HG03521 (cell line): Measurements from ENCODE around the gene MYCBP2.
"Not testable (repeated sequence)": the region's sequence is repeated elsewhere in the genome, so short reads cannot be mapped to it uniquely, and the experiment has no call there.

Source experiments
- ATAC-seq: cut with Tn5 transposase; IDR thresholded peaks from one replicate; pipeline ENCODE4 v1.9.1; 2021; ENCODE audit warnings: mild to moderate bottlenecking, moderate library complexity; ENCODE audit not compliant: unreplicated experiment

Gene MYCBP2

DNA sequence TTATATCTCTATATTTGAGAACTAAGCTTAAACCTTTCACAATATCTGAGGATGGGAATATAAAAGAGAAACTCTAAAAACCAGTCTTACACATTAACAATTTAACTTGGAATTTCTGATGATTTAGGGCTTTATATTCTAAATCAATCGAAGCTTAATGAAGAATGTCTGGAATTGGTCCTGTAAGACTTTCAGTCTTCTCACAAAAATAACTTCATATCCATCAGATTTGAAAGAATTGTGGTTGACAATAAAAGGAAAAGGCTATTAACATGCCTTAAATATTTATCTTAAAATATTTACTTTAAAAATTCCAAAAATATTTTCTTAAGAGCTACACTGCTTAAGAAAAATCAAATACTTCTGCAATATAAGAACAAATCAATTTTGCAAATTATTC, 27.3 kb downstream of the MYCBP2 start:
- ATAC-seq, result no peak

DNA sequence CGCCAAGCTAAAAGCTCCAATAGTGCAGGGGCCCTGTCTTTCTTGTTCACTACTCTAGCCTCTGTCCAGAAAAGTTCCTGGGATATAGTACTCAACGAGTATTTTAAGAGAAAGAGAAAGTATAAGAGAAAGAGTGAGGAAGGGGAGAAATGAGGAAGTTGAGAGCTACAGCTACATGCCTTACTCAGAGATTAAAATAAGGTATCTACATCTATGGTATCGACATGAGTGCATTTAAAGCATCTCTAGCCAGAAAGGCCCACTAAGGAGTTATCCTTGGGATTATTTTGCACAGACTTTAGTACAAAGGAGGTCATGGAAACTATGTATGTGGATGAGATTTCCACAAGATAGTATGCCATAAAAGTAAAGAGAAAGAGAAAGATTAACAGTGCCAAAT, 28.5 kb downstream of the MYCBP2 start:
- ATAC-seq, result peak; percentile 76

DNA sequence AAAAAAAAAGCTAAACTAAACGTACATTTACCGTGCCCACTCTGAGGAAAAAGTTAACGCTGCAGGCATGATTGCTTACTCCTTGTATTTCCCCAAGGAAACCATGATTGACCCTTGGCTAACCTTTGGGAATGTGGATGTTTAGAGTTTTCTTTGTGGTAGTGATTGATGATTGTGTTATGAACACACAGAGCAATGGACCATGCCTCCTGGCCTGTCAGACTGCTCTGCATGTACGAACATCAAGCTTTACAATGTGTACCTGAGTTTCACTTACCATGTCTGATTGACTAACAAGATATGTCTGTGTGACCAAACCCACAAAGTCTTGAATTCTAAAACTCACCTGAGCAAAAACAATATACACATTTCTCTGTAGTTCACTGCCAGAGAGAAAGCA, 35.1 kb downstream of the MYCBP2 start:
- no peak for ATAC-seq

DNA sequence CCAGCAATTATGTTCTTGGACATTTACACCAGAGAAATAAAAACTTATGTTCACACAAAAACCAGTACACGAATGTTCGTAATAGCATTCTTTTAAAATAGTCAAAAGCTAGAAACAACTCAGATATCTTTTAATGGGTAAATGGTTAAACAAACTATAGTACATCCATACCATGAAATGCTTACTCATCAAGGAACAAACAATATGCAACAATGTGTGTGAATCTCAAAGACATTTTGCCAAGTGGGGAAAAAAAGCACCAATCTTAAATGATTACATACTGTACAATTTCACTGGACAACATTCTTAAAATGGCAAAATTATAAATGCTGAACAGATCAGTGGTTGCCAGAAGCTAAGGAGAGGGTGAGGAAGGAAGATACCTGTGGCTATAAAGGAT, 36.6 kb downstream of the MYCBP2 start:
- ATAC-seq, result no peak

DNA sequence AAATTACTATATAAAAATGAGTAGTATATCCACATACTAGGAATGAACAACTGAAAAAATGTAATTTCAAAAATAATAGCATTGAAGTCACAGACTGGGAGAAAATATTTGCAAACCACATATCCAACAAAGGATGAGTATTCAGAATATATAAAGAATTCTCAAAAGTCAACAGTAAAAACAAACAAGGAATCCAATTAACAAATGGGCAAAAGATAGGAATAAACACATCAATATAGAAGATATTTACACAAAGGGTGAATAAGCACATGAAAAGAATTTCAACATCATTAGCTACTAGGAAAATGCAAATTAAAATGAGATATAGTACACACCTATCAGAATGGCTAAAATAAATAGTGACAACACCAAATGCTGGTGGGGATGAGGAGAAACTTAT, 37.0 kb downstream of the MYCBP2 start:
- no peak for ATAC-seq

DNA sequence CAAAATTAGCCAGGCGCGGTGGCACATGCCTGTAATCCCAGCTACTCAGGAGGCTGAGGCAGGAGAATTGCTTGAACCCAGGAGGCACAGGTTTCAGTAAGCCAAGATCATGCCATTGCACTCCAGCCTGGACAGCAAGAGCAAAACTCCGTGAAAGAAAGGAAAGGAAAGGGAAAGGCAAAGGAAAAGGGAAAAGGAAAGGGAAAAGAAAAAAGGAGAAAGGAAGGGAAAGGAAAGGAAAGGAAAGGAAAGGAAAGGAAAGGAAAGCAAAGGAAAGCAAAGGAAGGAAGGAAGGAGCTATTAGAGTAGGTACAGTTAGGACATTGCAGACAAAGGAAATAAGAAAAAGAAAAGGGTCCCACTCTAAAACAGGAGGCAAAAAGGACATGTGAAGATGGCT, 41.3 kb downstream of the MYCBP2 start:
- ATAC-seq, result not testable (repeated sequence)

DNA sequence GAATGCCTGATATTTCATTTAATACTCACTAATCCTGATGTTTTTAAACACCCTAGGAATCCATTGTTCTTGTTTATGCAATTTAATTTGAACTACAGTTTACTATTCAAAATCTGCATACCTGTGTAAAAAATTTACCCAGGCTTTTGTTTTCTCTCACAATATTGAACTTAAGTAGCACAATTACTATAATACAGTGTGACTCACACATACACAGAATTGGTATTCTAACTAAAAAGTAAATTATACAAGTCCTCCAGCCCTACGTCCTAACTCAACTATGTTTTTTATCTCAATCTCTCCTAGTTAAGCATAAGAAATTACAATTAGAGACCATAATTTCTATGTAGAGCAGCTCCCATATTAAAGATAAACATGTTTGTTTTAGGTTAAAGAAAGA, 41.8 kb downstream of the MYCBP2 start:
- ATAC-seq, result no peak

DNA sequence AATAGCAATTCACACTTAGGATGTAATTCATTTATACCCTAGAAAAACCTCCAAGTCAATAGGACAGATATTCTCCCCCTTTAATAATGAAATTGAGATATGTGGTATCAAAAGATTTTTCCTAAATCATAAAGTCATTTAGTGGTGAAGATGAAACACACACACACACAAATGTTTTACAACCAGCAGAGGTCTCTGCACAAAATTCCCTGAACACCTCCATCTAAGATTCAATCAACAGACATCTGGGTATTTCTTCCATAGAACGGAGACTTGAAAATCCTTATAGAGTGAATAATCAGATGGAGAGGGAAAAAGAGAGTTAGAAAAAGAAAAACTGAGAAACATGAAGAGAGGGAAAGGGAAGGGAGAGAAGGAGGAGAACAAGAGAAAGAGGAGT, 52.8 kb downstream of the MYCBP2 start:
- ATAC-seq, result no peak

DNA sequence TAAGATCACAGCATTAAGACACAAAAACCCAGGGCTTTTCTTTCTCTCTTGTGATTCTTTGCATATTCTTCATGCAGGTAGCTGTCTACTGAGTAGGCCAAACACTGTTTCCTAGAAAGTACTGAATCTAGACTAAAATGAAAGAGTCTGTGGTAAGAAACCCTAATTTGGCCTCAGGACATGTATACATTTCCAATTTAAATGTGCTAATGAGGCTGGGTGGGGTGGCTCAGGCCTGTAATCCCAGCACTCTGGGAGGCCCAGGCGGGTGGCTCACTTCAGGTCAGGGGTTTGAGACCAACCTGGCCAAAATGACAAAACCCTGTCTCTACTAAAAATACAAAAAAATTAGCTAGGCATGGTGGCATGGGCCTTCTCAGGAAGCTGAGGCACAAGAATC, 57.8 kb downstream of the MYCBP2 start:
- no peak for ATAC-seq

DNA sequence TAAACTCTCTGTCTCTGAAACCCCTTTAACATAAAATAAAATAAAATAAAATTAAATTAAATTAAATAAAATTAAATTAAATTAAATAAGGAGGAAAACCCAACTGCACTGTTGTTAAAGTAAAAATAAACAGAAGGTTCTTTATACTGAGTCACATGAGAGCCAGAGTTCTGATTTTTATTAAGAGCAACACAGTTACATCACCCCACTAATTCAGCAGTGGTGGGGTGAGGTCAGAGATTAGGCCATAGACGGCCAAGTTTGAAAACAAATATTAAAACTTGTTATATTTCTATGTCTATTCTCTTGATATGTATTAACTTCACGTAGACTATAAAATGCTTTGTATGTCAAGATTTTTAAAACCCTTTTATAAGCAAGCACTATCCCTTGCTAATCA, 59.5 kb downstream of the MYCBP2 start:
- no peak for ATAC-seq

DNA sequence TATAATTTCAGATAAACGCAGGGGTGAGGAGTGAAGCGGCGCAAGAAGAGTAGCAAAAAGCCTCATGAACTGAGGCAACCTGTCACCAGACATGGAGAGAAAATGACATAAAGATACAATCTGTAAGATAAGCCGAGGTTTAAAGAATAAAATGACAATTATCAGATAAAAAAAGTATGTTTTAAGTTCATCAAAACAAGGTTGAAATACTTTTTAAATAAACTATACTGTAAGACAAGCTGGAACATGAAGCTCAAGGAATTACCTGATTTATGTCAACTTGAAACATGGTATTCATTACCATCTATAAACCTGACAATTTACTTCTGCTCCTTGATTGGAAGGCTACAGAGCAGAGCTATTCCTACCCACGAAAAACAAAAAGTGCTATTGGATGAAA, 61.6 kb downstream of the MYCBP2 start:
- no peak for ATAC-seq

DNA sequence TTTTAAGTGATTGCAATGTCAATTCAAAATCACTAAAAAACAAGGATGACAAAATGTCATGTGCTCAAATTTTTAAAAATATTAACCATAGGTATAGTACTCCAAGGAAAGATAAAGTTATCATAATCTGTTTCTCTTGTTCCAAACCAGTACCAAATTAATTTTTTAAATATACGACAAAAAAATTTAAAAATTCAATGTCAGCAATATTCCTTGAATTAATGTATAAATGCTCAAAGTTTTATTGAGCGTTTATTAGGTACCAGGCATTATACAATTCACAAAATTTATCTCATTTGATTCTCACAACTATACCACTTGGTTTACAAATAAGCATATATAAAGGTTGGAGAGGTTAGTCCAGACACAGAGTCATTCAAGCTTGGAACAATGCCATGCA, 64.7 kb downstream of the MYCBP2 start:
- ATAC-seq, result no peak

DNA sequence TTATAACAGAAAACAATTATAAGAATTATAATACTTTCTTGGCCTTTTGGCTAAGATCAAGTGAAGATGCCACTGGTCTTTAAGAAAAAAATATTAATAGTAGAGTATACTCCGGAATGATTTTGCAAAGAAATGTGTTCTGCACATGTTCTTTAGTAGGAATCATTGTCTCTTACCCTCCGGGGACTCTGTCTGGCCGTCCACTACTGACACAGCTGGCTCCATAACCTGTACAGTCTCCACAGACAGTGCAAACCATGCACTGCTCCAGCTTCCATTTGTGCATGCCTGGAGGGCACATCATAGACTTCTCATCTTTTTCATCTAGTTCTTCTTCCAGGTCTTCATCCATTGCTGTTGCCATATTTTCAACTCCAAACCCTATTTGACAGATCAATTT, 75.9 kb downstream of the MYCBP2 start:
- ATAC-seq, result no peak

DNA sequence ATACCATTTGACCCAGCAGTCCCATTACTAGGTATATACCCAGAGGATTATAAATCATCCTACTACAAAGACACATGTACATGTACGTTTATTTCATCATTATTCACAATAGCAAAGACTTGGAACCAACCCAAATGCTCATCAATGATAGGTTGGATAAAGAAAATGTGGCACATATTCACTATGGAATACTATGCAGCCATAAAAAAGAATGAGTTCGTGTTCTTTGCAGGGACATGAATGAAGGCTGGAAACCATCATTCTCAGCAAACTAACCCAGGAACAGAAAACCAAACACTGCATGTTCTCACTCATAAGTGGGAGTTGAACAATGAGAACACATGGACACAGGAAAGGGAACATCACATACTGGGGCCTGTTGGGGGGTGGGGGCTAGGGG, 81.7 kb downstream of the MYCBP2 start:
- not testable (repeated sequence) for ATAC-seq

DNA sequence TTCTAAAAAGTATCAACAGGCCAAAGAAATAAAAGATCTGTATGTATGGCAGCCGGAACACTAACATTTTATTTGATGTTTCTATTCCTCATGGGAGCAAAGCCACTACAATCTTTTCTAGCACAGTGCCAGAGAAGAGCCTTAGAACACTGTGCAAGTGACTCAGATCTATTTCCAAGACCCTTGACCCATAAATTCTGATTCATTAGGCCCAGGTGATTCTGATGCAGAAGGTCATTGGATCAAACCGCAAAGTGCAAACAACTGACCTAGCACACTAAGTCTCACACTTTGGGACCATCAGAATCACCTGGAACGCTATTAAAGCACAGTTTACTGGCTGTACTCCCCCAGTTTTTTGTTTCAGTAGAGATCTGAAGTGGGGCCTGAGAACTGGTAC, 87.6 kb downstream of the MYCBP2 start:
- ATAC-seq, result no peak

DNA sequence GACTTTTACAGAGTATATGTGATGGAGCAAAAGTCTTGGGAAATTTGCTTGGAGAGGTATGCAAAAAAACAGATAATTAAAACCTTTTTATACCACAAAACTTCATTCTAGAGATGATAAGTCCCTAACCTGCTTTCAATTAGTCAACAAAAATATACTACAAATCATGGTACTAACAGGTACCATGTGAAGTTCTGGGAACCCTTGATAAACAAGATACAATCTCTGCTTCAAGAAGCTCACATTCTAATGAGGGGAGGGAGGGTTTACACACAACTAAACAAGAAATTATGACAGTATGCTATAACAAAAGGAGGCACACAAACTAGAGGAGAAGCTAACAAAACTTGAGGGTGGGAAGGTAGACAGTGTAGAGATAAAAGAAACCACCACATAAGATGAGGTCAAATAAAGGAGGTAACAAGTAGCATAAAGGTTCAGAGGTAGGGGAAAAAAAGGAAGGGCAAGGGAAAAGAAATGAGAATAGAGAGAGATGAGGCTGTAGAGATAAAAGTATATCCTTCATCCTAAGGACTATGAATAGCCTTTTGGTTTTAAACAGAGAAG, 91.4 kb downstream of the MYCBP2 start:
- ATAC-seq, result no peak

DNA sequence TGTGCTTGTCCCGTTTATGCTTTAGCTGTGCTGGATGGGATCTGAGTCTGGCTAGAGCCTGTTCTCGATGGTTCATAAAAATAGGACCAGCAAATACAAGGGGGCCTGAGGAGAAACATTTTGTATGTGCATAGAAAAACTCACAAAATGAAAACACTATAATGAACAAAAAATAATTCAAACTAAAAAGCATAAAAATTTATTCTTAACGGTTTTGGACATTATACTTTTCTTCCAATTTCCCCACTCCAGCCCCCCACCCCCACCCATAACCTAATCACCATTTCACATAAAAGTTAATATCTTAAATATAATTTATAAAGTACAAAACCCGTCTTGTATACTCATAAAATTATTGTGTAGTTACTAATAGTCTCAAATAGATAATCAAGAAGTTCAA, 93.7 kb downstream of the MYCBP2 start:
- ATAC-seq, result no peak

DNA sequence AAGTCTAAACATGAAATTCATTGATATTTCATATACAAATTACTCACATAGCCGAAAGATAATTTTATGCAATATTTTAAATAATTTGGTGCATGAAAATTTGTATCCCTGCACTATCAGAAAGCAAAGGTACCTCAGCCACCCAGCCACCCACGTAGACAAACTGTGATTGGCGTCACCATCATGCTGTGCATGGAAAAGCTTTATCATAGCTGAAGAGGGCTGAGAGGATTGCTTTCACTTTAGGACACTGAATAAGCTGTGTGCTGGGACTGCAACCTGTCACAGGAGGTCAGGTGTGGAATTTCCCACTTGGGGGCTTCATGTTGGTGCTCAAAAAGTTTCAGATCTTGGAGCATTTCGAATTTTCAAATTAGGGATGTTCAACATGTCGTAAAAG, 96.3 kb downstream of the MYCBP2 start:
- no peak for ATAC-seq

DNA sequence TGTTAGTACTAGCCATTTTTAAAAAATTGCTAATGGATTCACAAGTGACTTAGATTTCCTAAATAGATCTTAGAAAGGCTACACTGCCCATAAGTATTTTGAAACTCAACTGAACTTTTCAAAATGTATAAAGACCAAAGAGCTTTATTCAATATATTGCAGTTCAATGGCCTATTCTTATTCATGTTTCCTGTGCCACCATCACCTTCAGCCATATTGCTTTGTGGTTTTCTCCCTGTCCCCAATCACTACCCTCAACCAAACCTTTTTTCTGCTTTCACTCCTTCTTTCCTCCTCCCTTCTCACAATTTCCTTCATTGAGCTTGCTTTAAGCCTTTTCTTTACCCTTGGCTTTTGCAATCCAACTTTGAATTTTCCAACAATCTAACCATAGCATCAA, 100.9 kb downstream of the MYCBP2 start:
- no peak for ATAC-seq

DNA sequence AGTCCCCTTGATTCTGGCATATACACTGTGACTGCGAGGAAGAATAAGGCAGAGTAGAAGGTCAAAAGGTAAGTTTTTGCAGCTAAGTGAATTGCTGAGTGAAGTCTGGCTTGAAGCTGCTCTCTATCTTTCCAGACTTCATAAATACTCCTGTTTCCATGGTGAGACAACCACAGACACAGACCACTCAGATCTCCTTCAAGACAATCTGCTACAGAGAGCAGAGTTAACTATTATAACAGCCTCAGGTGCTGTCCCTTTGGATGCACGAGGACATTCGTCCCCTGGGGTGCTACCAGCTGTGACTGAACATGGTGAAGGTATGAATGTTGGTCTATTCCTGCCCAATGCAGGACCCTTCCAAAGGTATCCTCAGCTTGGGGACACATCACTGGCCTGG, 104.0 kb downstream of the MYCBP2 start:
- ATAC-seq, result no peak

DNA sequence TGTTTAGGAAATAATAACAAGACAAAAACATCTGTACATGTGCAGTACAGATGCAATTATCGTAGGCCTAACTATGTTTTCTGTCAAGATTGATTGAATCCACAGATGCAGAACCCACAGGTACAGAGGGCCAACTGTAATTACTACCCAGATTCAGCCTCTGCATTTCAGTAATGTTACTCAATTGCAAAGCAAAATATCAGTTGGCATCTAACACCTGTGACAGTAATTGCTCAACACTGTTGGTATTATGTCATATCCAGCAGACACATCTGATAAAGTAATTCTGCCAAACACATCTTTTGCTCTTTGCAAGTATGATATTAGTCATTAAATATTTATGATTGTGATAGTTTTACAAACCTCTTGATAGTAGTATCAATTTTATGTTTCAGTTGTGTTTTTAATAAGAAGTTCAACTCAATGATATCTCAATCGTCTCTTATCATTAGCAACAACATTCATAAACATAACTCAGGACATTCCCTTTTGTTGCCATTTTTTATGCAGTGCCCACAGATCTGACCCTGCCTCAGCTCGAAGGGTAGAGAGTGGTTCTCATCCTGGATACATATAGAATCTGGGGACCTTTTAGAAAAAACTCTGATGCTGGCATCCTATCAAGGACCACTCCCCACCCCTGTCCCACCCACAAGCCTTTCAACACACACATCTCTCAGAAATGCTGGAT, 104.7 kb downstream of the MYCBP2 start:
- no peak for ATAC-seq

DNA sequence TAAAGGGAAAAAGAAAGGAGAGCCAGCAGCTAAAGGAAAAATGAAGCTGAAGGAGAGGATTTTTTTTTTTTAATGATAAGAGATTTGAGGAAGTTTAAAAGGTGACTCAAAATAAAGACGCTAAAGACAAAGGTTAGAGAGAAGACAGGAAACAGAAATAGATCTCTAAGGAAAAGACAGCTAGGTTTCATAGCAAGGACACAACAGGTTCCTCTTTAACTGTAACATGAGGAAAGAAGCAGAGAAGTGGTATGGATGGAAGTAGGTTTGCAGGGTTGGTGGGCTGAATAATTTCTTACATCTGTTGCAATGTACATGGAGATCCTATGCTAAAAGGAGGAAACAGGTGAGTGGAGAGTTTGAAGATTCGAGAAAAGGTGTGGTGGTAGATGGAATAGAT, 107.5 kb downstream of the MYCBP2 start:
- no peak for ATAC-seq

DNA sequence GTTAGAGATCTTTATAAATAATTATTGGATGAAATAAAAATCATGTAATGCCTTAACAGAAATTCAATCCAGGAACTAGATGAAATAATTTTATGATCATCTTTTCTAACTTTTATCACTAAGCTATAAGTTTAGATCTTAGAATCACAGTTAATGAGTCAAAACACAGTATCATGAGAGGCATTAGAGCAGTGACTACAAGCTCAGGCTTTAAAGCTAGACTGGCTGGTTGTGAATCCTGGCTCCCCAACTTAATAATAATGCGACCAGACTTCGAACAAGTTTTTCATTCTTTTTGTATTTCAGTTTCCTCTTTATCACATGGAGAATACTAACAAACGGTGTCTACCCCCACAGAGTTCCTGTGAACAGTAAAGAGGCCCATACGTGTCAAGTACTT, 108.6 kb downstream of the MYCBP2 start:
- ATAC-seq, result no peak
